AG04450 (cell line): ENCODE results near the gene ANHX. TPM values are rescaled to one million over a fixed set of nuclear protein-coding genes. Genes with fewer than 3 reads are reported as not detected.

Experiments used
- CTCF ChIA-PET: fragments of 300-600, 350-600 bp; formaldehyde crosslinking; extraction: SDS; loops from one replicate; lab custom pipeline; 2022; ENCODE audit warnings: antibody characterized with exemption, inconsistent platforms; lab: Charles Lee
- POLR2A ChIA-PET: fragments of 350-600 bp; formaldehyde crosslinking; extraction: SDS; loops from one replicate; lab custom pipeline; 2021; ENCODE audit warnings: antibody characterized with exemption, inconsistent platforms; lab: Yijun Ruan, JAX
- DNase-seq: peaks from one replicate; pipeline ENCODE4 v3.0.0-alpha.2; 2011; ENCODE audit warnings: low read depth, low spot score
- H3K27ac ChIP-seq: one replicate; pipeline ENCODE4 v1.5.1; 2012; ENCODE audit warnings: low read depth, low read length, control low read depth
- H3K27me3 ChIP-seq: one replicate; pipeline ENCODE4 v1.6.0; 2012; ENCODE audit warnings: low read length; ENCODE audit not compliant: control insufficient read depth, insufficient read depth
- H3K4me3 ChIP-seq: 2 replicates; pipeline ENCODE4 v1.5.1; 2011; ENCODE audit warnings: mild to moderate bottlenecking, low read depth, low read length, control low read depth
- H3K9me3 ChIP-seq: 2 replicates; pipeline ENCODE4 v1.5.1; 2012; ENCODE audit warnings: low read length; ENCODE audit not compliant: control insufficient read depth, insufficient read depth
- polyA plus RNA-seq: library from polyadenylated mRNA; depleted of rRNA; stranded (reverse); fragments of >200 nt; gene quantifications from 2 replicates; pipeline ENCODE4 v1.2.3, GENCODE V29; 2011
- TF ChIP-seq, protein P1 (sequence below): IDR thresholded peaks from 2 replicates; pipeline ENCODE4 v1.5.1; 2011; ENCODE audit warnings: low read depth, low read length, control low read depth, inconsistent platforms

The ANHX gene
- polyA plus RNA-seq, 1 experiment = not detected

DNA sequence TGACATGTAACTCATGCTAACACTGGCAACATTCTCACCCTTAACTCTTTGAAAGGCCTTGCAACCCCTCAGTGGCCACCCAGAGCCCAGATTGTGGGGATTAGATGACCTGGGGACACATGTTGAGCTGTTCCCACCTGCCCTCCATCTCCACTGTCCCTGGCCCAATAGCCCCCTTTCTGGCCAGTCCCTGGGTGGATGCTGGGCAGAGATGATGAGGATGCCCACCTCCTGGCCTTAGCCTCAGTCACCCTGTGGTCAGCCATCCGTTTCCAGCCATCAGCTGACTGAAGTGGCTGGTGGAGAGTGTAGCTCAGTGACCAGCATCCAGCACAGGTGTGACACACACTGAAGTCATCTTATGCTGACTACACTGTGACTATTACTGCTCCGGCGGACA is 4.7 kb downstream of the ANHX start:
- Histone ChIP-seq H3K4me3 (no peak overlapping the region), H3K27me3 (no peaks in the 10 kb centered on the region), H3K9me3 (peaks cover 94% of the 10 kb centered on the region), H3K27ac (no peak overlapping the region)
- TF ChIP-seq, protein P1, sequence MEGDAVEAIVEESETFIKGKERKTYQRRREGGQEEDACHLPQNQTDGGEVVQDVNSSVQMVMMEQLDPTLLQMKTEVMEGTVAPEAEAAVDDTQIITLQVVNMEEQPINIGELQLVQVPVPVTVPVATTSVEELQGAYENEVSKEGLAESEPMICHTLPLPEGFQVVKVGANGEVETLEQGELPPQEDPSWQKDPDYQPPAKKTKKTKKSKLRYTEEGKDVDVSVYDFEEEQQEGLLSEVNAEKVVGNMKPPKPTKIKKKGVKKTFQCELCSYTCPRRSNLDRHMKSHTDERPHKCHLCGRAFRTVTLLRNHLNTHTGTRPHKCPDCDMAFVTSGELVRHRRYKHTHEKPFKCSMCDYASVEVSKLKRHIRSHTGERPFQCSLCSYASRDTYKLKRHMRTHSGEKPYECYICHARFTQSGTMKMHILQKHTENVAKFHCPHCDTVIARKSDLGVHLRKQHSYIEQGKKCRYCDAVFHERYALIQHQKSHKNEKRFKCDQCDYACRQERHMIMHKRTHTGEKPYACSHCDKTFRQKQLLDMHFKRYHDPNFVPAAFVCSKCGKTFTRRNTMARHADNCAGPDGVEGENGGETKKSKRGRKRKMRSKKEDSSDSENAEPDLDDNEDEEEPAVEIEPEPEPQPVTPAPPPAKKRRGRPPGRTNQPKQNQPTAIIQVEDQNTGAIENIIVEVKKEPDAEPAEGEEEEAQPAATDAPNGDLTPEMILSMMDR = no peak
- CTCF ChIA-PET = no interaction called here
- POLR2A ChIA-PET = no interaction called here
- DNase-seq = no peak

DNA sequence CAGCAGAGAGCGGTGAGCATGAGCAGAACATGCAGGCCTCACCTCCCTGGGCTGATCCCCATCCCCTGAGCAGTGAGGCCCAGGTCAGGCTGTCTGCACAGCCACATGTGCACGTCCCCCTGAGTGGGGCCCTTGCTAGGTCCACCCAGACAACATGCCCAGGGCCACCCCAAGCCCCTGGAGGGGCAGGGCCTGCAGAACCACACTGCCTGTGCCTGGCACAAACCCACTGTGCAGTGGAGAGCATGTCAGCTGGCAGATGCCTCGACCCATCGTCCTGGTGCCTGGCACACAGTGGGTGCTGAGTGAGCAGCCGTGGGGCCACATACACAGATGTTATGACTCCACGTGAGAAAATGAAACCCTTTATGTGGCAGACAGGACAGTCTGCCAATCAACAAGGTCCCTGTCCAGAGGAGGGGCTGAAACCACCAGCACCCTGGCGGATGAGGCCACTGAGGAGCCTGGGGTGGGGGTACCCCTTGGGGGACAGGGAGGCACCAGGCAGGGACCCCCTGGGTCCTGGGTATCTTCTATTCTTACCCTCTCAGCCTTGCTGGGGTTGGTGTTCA is 8.3 kb downstream of the ANHX start:
- H3K4me3 ChIP-seq = no peak overlapping the region
- TF ChIP-seq, protein P1 = no peak
- POLR2A ChIA-PET = no interaction called here
- CTCF ChIA-PET = no interaction called here
- peaks cover 81% of the 10 kb centered on the region for H3K9me3 ChIP-seq
- H3K27me3 ChIP-seq = no peaks in the 10 kb centered on the region
- DNase-seq = no peak
- H3K27ac ChIP-seq = no peak overlapping the region

DNA sequence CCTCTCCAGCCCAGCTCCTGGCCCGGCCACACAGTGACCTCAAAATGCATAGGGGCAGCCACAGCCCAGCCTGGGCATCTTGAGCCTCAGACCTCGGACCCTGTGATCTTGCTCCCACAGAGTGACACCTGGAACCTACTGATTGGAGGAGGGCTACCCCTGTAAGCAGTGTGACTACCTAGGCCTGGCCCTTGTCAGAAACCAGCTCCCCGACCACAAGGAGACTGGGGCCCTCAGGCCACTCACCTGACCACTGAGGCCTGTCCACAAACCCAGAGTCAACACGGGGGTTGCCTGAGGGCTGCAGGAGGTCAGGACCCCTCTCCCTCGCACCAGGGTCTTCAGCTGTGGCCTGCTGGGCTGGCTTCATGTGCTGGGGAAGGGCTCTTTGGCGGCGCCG is 9.0 kb downstream of the ANHX start:
- CTCF ChIA-PET = no interaction called here
- Histone ChIP-seq H3K4me3 (no peak overlapping the region), H3K9me3 (peaks cover 80% of the 10 kb centered on the region), H3K27ac (no peak overlapping the region), H3K27me3 (no peaks in the 10 kb centered on the region)
- DNase-seq = no peak
- POLR2A ChIA-PET = no interaction called here
- TF ChIP-seq, protein P1 = no peak

DNA sequence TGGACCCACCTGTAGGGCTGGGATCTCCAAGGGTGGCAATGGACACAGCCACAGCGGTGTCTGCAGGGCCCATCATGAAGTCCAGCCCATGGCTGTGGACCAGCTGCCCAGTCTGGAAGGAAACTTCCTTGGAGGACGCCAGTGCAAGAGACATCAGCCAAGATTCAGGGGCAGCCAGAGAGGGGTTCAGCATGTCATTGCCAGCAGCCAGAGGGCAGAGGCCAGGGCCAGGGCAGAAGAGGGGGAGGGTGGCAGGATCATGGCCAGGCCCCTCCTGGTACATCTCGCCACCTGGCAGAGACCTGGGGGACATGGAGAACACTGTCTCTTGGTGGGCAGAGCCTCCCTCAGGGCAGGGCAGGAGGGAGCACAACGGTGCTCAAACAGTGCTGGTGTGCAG is 10.2 kb downstream of the ANHX start:
- no peaks in the 10 kb centered on the region for H3K27me3 ChIP-seq
- TF ChIP-seq, protein P1 = no peak
- POLR2A ChIA-PET = no interaction called here
- CTCF ChIA-PET = no interaction called here
- no peak for DNase-seq
- no peak overlapping the region for H3K4me3 ChIP-seq
- no peak overlapping the region for H3K27ac ChIP-seq
- peaks cover 80% of the 10 kb centered on the region for H3K9me3 ChIP-seq

DNA sequence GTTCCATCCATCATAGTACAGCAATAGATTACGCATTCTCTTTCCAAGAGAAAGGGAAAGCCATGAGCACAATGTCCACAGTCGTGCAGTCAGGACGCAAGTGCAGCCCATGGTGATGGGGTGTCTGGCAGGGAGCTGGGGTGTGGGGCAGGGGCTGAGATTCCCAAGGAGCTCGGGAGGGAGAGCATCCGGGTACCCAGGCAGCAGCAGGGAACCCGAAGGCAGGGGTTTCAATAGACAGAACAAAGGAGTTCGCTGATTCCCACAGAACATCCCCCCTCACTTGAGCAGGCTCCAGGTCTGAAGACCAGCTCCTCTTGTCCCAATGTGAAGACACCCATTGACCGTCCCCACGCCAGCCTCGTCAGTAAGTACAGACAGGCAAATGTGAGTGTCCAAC is 13.5 kb downstream of the ANHX start:
- CTCF ChIA-PET = no interaction called here
- Histone ChIP-seq H3K27ac (no peak overlapping the region), H3K9me3 (peaks cover 81% of the 10 kb centered on the region), H3K4me3 (no peak overlapping the region), H3K27me3 (no peaks in the 10 kb centered on the region)
- POLR2A ChIA-PET = no interaction called here
- TF ChIP-seq, protein P1 = no peak
- no peak for DNase-seq
